MM.1S (cell line): Measurements from ENCODE around the gene SPA17.

Experiments used
- DNase-seq: peaks from one replicate; pipeline ENCODE4 v3.0.0-alpha.2; 2015
- H2AFZ ChIP-seq: fragments of 300-600 bp; sonication (generic); 2 replicates; pipeline ENCODE4 v1.6.0; 2016; ENCODE audit warnings: antibody characterized with exemption, low read length
- H3F3A ChIP-seq: fragments of 300-600 bp; sonication (generic); 2 replicates; pipeline ENCODE4 v1.6.1; 2016; ENCODE audit warnings: mild to moderate bottlenecking, antibody characterized with exemption, low read length, moderate library complexity, mixed read lengths; ENCODE audit not compliant: insufficient read depth
- H3K27ac ChIP-seq: fragments of 300-600 bp; sonication (generic); 2 replicates; pipeline ENCODE4 v1.5.1; 2016; ENCODE audit warnings: mild to moderate bottlenecking, low read length
- H3K27me3 ChIP-seq: fragments of 300-600 bp; sonication (generic); replicated peaks from 2 replicates; pipeline ENCODE4 v1.6.0; 2016; ENCODE audit warnings: low read length; ENCODE audit not compliant: insufficient read depth
- H3K36me3 ChIP-seq: fragments of 300-600 bp; sonication (generic); replicated peaks from 2 replicates; pipeline ENCODE4 v1.6.1; 2016; ENCODE audit warnings: mild to moderate bottlenecking, low read length, mixed read lengths; ENCODE audit not compliant: insufficient read depth
- H3K4me1 ChIP-seq: fragments of 300-600 bp; sonication (generic); 2 replicates; pipeline ENCODE4 v1.6.1; 2016; ENCODE audit warnings: low read length, mixed read lengths
- H3K4me2 ChIP-seq: fragments of 300-600 bp; sonication (generic); 2 replicates; pipeline ENCODE4 v1.6.0; 2016; ENCODE audit warnings: low read depth, low read length
- H3K4me3 ChIP-seq: fragments of 300-600 bp; sonication (generic); 2 replicates; pipeline ENCODE4 v1.5.1; 2016; ENCODE audit warnings: low read length, mixed read lengths
- H3K79me2 ChIP-seq: fragments of 300-600 bp; sonication (generic); 2 replicates; pipeline ENCODE4 v1.6.1; 2016; ENCODE audit warnings: mixed run types, low read length, mixed read lengths
- H3K9ac ChIP-seq: fragments of 300-600 bp; sonication (generic); 2 replicates; pipeline ENCODE4 v1.6.1; 2016; ENCODE audit warnings: low read length, mixed read lengths
- H3K9me2 ChIP-seq: fragments of 300-600 bp; sonication (generic); replicated peaks from 2 replicates; pipeline ENCODE4 v1.6.1; 2016; ENCODE audit warnings: mild to moderate bottlenecking, low read length, mixed read lengths; ENCODE audit not compliant: insufficient read depth
- H3K9me3 ChIP-seq: fragments of 300-600 bp; sonication (generic); replicated peaks from 2 replicates; pipeline ENCODE4 v1.6.1; 2016; ENCODE audit warnings: mild to moderate bottlenecking, low read length, mixed read lengths; ENCODE audit not compliant: insufficient read depth
- H4K20me1 ChIP-seq: fragments of 300-600 bp; sonication (generic); 2 replicates; pipeline ENCODE4 v1.6.1; 2016; ENCODE audit warnings: mild to moderate bottlenecking, low read length, moderate library complexity, mixed read lengths; ENCODE audit not compliant: insufficient read depth
- EZH2 ChIP-seq: fragments of 300-600 bp; sonication (generic); optimal IDR thresholded peaks from 2 replicates; pipeline ENCODE3; 2017; ENCODE audit warnings: low read depth, mild to moderate bottlenecking, antibody characterized with exemption, low read length, mixed read lengths
- EZH2phosphoT487 ChIP-seq: fragments of 300-600 bp; sonication (generic); IDR thresholded peaks from 2 replicates; pipeline ENCODE4 v1.6.1; 2018; ENCODE audit warnings: antibody characterized with exemption, low read length
- TF ChIP-seq, protein P1 (sequence below): fragments of 300-600 bp; sonication (generic); IDR thresholded peaks from 2 replicates; pipeline ENCODE4 v1.5.1; 2016; ENCODE audit warnings: antibody characterized with exemption, low read length, mixed read lengths

The SPA17 gene

GRCh38 chr11:124658501-124658900 is 15.2 kb upstream of the SPA17 start:
- Histone ChIP-seq H3K9me2 (no peaks in the 10 kb centered on the region), H3K9me3 (no peaks in the 10 kb centered on the region), H3K36me3 (no peaks in the 10 kb centered on the region), H2AFZ (no peak overlapping the region), H3K27me3 (no peaks in the 10 kb centered on the region), H3K4me1 (no peaks in the 10 kb centered on the region), H3F3A (no peaks in the 10 kb centered on the region), H3K79me2 (no peaks in the 10 kb centered on the region), H4K20me1 (no peaks in the 10 kb centered on the region), H3K4me2 (no peak overlapping the region), H3K9ac (no peak overlapping the region), H3K4me3 (no peak overlapping the region), H3K27ac (no peak overlapping the region)
- TF ChIP-seq EZH2 (no peak), EZH2phosphoT487 (no peak)
- TF ChIP-seq, protein P1, sequence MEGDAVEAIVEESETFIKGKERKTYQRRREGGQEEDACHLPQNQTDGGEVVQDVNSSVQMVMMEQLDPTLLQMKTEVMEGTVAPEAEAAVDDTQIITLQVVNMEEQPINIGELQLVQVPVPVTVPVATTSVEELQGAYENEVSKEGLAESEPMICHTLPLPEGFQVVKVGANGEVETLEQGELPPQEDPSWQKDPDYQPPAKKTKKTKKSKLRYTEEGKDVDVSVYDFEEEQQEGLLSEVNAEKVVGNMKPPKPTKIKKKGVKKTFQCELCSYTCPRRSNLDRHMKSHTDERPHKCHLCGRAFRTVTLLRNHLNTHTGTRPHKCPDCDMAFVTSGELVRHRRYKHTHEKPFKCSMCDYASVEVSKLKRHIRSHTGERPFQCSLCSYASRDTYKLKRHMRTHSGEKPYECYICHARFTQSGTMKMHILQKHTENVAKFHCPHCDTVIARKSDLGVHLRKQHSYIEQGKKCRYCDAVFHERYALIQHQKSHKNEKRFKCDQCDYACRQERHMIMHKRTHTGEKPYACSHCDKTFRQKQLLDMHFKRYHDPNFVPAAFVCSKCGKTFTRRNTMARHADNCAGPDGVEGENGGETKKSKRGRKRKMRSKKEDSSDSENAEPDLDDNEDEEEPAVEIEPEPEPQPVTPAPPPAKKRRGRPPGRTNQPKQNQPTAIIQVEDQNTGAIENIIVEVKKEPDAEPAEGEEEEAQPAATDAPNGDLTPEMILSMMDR, result no peak
- DNase-seq, result no peak

DNA sequence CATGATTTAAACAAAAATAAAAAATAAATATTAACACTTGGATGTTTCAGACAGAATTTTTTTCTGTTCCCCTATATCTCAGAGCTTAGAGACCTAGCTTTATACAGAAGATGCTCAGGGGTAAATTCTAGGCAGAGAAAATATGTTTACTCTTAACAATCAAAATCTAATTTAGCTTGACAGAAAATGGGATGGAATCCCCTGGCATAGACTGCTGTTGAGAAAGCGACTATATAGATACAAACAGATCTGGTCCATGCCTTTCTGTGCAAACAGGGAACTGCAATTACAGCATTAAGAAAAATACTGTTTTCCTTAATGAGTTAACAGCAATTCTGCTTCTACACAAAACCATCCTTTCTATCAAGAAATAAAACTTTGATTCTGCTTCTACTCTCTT is 14.7 kb upstream of the SPA17 start:
- TF ChIP-seq EZH2phosphoT487, result no peak
- Histone ChIP-seq H3K4me1 (no peaks in the 10 kb centered on the region), H3K4me2 (no peak overlapping the region), H2AFZ (no peak overlapping the region), H4K20me1 (no peaks in the 10 kb centered on the region), H3K27ac (no peak overlapping the region), H3K4me3 (no peak overlapping the region), H3F3A (no peaks in the 10 kb centered on the region), H3K79me2 (no peaks in the 10 kb centered on the region), H3K36me3 (no peaks in the 10 kb centered on the region), H3K9me2 (no peaks in the 10 kb centered on the region), H3K27me3 (no peaks in the 10 kb centered on the region), H3K9ac (no peak overlapping the region), H3K9me3 (no peaks in the 10 kb centered on the region)
- no peak for DNase-seq

- Histone ChIP-seq H3K9me3 (no peaks in the 10 kb centered on the region), H3K79me2 (no peaks in the 10 kb centered on the region), H3F3A (no peaks in the 10 kb centered on the region), H3K9me2 (no peaks in the 10 kb centered on the region), H3K4me3 (no peak overlapping the region), H3K9ac (no peak overlapping the region), H2AFZ (no peak overlapping the region), H3K27ac (no peak overlapping the region), H3K36me3 (no peaks in the 10 kb centered on the region), H3K27me3 (no peaks in the 10 kb centered on the region), H3K4me2 (no peak overlapping the region), H3K4me1 (no peaks in the 10 kb centered on the region), H4K20me1 (no peaks in the 10 kb centered on the region)
- TF ChIP-seq EZH2phosphoT487 (no peak), EZH2 (no peak)
- TF ChIP-seq, protein P1, result no peak
- no peak for DNase-seq
Measured at GRCh38 chr11:124661553-124661952, 12.2 kb upstream of the SPA17 start.

DNA sequence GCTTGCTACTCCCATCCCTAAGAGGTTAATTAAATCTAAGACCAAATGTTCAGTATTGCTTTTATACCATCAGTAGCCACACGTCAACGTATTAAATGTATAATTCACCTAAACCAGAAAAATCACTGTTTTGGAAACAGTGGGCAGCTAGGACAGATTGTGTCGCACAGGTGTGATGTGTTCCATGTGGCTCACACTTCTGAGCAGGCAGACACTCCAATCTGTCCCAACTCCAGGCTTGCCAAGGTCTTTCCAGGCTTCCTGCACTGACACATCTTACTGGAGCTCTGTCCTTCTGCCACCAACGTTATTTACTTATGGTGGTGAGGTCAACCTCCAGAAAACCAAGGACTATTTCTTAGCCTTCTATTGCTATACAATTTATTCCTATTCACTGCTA is 11.6 kb upstream of the SPA17 start:
- Histone ChIP-seq H4K20me1 (no peaks in the 10 kb centered on the region), H3F3A (no peaks in the 10 kb centered on the region), H3K4me3 (no peak overlapping the region), H3K9ac (no peak overlapping the region), H3K4me1 (no peaks in the 10 kb centered on the region), H3K9me2 (no peaks in the 10 kb centered on the region), H3K36me3 (no peaks in the 10 kb centered on the region), H3K27ac (no peak overlapping the region), H2AFZ (no peak overlapping the region), H3K9me3 (no peaks in the 10 kb centered on the region), H3K4me2 (no peak overlapping the region), H3K79me2 (no peaks in the 10 kb centered on the region), H3K27me3 (no peaks in the 10 kb centered on the region)
- TF ChIP-seq, protein P1, result no peak
- TF ChIP-seq EZH2phosphoT487 (no peak), EZH2 (no peak)
- no peak for DNase-seq
